Measurements from ENCODE around the gene EXOC8. TPM values are rescaled to one million over a fixed set of nuclear protein-coding genes. Genes with fewer than 3 reads are reported as not detected.
"Not testable (repeated sequence)": the region's sequence is repeated elsewhere in the genome, so short reads cannot be mapped to it uniquely, and the experiment has no call there.

Gene EXOC8
- total RNA-seq, 1 donor from 2014 or later, result 12.2 TPM

DNA sequence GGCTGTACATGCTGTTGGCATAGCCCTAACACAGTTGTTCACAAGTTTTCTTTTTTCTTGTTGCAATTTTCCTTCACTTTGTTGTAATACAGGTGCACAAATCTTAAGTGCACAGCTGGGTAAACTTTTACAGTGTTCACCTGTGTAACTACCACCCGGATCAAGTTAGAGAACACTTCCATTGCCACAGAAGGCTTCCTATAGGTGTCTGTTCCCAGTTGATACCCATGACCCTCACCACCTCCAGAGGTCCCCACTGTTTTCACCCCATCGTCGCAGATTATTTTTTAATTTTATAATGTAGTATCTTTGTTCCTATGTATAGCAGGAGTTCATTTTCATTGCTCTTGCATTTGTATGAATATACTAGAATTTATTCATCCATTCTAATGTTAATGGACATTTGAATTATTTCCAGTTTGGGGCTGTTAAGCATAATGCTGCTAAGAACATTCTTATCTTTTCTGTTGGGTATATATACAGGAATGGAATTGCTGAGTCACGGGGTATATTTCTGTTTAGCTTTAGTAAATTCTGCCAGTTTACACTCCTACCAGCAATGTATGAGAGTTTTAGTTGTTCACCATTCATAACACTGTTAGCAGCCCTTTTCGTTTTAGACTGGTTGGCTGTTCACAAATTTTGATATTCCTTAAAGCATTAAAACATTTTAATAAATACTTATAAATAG is 16.8 kb upstream of the EXOC8 start:
- no peak for DNase-seq
- no peaks in the 10 kb centered on the region for H3K27me3 ChIP-seq (ENCODE audit: low read depth)
- no peak overlapping the region for H3K4me3 ChIP-seq
- H3K27ac ChIP-seq (replicated peaks), result no peak overlapping the region
- peaks cover 27% of the 10 kb centered on the region for H3K36me3 ChIP-seq
- intact Hi-C loops (cut with micrococcal nuclease), result loop anchor here (5.0 kb wide), 2 partner anchors 233 to 248 kb away; no protein-coding TSS in a partner anchor
- no peaks in the 10 kb centered on the region for H3K9me3 ChIP-seq (replicated peaks)
- TF ChIP-seq, protein P1, sequence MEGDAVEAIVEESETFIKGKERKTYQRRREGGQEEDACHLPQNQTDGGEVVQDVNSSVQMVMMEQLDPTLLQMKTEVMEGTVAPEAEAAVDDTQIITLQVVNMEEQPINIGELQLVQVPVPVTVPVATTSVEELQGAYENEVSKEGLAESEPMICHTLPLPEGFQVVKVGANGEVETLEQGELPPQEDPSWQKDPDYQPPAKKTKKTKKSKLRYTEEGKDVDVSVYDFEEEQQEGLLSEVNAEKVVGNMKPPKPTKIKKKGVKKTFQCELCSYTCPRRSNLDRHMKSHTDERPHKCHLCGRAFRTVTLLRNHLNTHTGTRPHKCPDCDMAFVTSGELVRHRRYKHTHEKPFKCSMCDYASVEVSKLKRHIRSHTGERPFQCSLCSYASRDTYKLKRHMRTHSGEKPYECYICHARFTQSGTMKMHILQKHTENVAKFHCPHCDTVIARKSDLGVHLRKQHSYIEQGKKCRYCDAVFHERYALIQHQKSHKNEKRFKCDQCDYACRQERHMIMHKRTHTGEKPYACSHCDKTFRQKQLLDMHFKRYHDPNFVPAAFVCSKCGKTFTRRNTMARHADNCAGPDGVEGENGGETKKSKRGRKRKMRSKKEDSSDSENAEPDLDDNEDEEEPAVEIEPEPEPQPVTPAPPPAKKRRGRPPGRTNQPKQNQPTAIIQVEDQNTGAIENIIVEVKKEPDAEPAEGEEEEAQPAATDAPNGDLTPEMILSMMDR (IDR thresholded peaks at IDR 0.05; ENCODE audit: borderline replicate concordance), result no peak
- peaks cover 24% of the 10 kb centered on the region for H3K4me1 ChIP-seq

DNA sequence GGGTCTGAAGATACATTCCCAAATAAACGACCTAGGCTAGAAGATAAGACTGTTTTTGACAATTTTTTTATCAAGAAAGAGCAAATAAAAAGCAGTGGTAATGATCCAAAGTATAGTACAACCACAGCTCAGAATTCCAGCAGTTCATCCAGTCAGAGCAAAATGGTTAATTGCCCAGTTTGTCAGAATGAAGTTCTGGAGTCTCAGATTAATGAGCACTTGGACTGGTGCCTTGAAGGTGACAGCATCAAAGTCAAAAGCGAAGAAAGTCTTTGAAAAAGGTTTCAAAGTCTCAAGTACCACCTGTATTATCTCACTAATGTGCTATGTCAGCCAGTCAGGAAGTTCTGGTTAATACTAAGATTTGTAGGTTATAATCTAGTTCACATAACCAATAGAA is 15.4 kb upstream of the EXOC8 start:
- peaks cover 21% of the 10 kb centered on the region for H3K4me1 ChIP-seq
- H3K9me3 ChIP-seq (replicated peaks), result no peaks in the 10 kb centered on the region
- no peak overlapping the region for H3K4me3 ChIP-seq
- peaks cover 41% of the 10 kb centered on the region for H3K36me3 ChIP-seq
- H3K27me3 ChIP-seq (ENCODE audit: low read depth), result no peaks in the 10 kb centered on the region
- intact Hi-C loops (cut with micrococcal nuclease), result no loop called here
- H3K27ac ChIP-seq (replicated peaks), result peak overlapping the region; percentile 21
- TF ChIP-seq, protein P1 (IDR thresholded peaks at IDR 0.05; ENCODE audit: borderline replicate concordance), result no peak
- DNase-seq, result no peak

DNA sequence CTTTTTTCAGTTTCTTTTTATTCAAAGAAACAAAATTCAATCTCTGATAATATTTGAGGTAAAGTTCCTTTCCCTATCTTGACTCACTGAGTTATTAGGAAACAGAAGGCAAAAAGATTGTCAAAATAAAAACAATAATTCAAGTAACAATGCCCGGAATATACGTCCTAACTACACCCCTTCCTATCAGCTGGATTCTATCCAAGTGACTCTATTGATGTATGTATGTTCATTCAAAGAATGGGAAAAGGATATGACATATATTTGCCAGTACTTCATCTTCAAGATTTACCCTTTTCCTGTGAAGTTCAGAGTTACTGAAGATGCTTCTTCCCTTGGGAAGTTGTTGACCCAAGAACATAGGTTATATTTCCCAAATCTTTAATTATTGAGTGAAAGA is 14.2 kb upstream of the EXOC8 start:
- Histone ChIP-seq H3K36me3 (peaks cover 49% of the 10 kb centered on the region), H3K27me3 (ENCODE audit: low read depth) (no peaks in the 10 kb centered on the region), H3K4me1 (peaks cover 11% of the 10 kb centered on the region), H3K4me3 (no peak overlapping the region), H3K27ac (replicated peaks) (peak overlapping the region; percentile 53), H3K9me3 (replicated peaks) (no peaks in the 10 kb centered on the region)
- TF ChIP-seq, protein P1 (IDR thresholded peaks at IDR 0.05; ENCODE audit: borderline replicate concordance), result no peak
- DNase-seq, result no peak
- intact Hi-C loops (cut with micrococcal nuclease), result no loop called here

DNA sequence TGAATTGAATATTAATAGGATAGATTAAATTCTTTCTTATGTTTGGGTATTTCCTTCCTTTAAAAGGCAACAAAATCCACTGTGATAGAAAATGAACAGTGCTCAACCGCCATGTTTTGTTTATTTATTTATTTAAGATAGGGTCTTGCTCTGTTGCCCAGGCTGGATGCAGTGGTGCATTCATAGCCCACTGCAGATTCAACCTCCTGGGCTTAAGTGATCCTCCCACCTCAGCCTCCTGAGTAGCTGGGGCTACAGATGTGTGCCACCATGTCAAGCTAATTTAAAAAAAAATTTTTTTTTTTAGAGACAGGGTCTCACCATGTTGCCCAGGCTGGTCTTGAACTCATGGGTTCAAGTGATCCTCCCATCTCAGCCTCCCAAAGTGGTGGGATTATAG is 11.2 kb upstream of the EXOC8 start:
- H3K9me3 ChIP-seq (replicated peaks); DNase-seq; H3K27me3 ChIP-seq (ENCODE audit: low read depth); H3K4me3 ChIP-seq; intact Hi-C loops (cut with micrococcal nuclease); H3K27ac ChIP-seq (replicated peaks): not testable (repeated sequence)
- Histone ChIP-seq H3K4me1 (peaks cover 12% of the 10 kb centered on the region), H3K36me3 (peaks cover 55% of the 10 kb centered on the region)

DNA sequence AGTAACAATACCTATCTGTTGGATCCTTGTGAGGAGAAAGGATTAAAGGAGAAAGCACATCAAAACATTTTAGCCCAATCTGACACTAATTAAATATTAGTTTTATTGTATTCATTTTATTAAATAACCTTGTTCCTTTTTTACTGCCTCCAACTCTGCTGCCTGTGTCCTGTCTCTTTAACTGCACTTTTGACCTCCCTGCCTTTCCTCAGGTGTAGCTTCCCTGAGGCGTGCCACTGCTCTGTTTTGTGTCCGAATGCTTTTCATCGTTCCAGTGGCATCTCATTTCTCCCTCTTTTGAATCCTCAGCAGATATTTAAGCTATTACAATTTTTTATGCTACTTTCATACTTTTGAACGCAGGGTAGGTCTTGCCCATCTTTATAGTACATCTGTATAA is 10.8 kb upstream of the EXOC8 start:
- intact Hi-C loops (cut with micrococcal nuclease), result no loop called here
- Histone ChIP-seq H3K36me3 (peaks cover 54% of the 10 kb centered on the region), H3K4me1 (peaks cover 16% of the 10 kb centered on the region), H3K27me3 (ENCODE audit: low read depth) (no peaks in the 10 kb centered on the region), H3K27ac (replicated peaks) (no peak overlapping the region), H3K4me3 (no peak overlapping the region), H3K9me3 (replicated peaks) (no peaks in the 10 kb centered on the region)
- DNase-seq, result no peak
- TF ChIP-seq, protein P1 (IDR thresholded peaks at IDR 0.05; ENCODE audit: borderline replicate concordance), result no peak

DNA sequence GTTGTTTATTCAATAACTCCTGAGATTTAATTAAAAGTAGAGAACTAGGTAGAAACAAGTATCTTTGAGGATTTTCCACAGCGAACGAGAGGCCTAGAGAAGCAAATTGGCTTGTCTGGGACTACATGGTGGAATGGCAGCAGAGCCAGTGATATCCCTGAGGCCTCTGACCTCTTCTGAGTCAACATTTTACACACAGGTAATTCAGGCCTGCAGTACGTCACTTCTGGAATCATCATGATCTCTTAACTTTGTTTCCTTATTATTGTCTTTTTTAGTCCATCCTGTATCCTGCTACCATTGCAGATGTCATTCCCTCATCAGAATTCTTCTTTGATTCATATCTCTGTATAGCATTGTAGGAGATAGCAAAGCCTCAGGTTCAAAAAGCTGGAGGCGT is 10.3 kb upstream of the EXOC8 start:
- TF ChIP-seq, protein P1 (IDR thresholded peaks at IDR 0.05; ENCODE audit: borderline replicate concordance), result no peak
- Histone ChIP-seq H3K27me3 (ENCODE audit: low read depth) (no peaks in the 10 kb centered on the region), H3K4me3 (no peak overlapping the region), H3K36me3 (peaks cover 49% of the 10 kb centered on the region), H3K27ac (replicated peaks) (no peak overlapping the region), H3K4me1 (peaks cover 20% of the 10 kb centered on the region), H3K9me3 (replicated peaks) (no peaks in the 10 kb centered on the region)
- intact Hi-C loops (cut with micrococcal nuclease), result no loop called here
- no peak for DNase-seq
